IMR-90 (cell line): ENCODE measurements around the gene CLRN1. TPM values are rescaled to one million over a fixed set of nuclear protein-coding genes. Genes with fewer than 3 reads are reported as not detected.

ENCODE experiments used
- ATAC-seq: fragments of 200-7000 bp; cut with Tn5 transposase; 2 replicates; pipeline ENCODE4 v1.9.1; 2020; ENCODE audit warnings: low read depth, mild to moderate bottlenecking, moderate library complexity
- BruUV-seq: library from RNA; stranded (reverse); fragments of 400-500 nt; replicated peaks from 2 replicates; lab custom pipeline; 2021; lab: Mats Ljungman, UMichigan
- CTCF ChIA-PET: fragments of 300-600 bp; formaldehyde crosslinking; extraction: SDS; loops from one replicate; lab custom pipeline; 2021; ENCODE audit warnings: antibody characterized with exemption; lab: Yijun Ruan, JAX
- POLR2A ChIA-PET: fragments of 300-600 bp; sonication (Branson Sonifier 250); formaldehyde crosslinking; loops from one replicate; lab custom pipeline; 2022; ENCODE audit warnings: antibody characterized with exemption; ENCODE audit not compliant: unreplicated experiment; lab: Charles Lee
- DNase-seq: peaks from one replicate; pipeline ENCODE4 v3.0.0; 2013
- H2AFZ ChIP-seq: replicated peaks from 2 replicates; pipeline ENCODE3; 2013; ENCODE audit warnings: low read length, mild to moderate bottlenecking; ENCODE audit not compliant: poor library complexity
- H2AK5ac ChIP-seq: 2 replicates; pipeline ENCODE4 v1.6.1; 2013; ENCODE audit warnings: low read depth, low read length, inconsistent platforms
- H2AK9ac ChIP-seq: replicated peaks from 2 replicates; pipeline ENCODE3; 2013; ENCODE audit warnings: mild to moderate bottlenecking, low read depth, low read length, moderate library complexity; ENCODE audit not compliant: poor library complexity
- H2BK120ac ChIP-seq: 2 replicates; pipeline ENCODE4 v1.6.1; 2013; ENCODE audit warnings: low read depth, low read length, inconsistent platforms
- H2BK15ac ChIP-seq: 3 replicates; pipeline ENCODE4 v1.6.1; 2013; ENCODE audit warnings: low read depth, low read length, inconsistent platforms
- H2BK20ac ChIP-seq: 2 replicates; pipeline ENCODE4 v1.6.1; 2013; ENCODE audit warnings: low read depth, mild to moderate bottlenecking, inconsistent platforms, low read length, moderate library complexity
- H2BK5ac ChIP-seq: 2 replicates; pipeline ENCODE4 v1.6.1; 2013; ENCODE audit warnings: mild to moderate bottlenecking, low read depth, low read length, inconsistent platforms; ENCODE audit not compliant: poor library complexity, severe bottlenecking
- H3K14ac ChIP-seq: replicated peaks from 2 replicates; pipeline ENCODE4 v1.6.1; 2013; ENCODE audit warnings: low read depth, low read length, inconsistent platforms
- H3K18ac ChIP-seq: 2 replicates; pipeline ENCODE4 v1.6.1; 2013; ENCODE audit warnings: low read depth, low read length, control low read depth
- H3K23ac ChIP-seq: 2 replicates; pipeline ENCODE4 v1.6.1; 2013; ENCODE audit warnings: low read depth, low read length, inconsistent platforms
- H3K27ac ChIP-seq: 2 replicates; pipeline ENCODE4 v1.5.1; 2013; ENCODE audit warnings: mild to moderate bottlenecking, control low read depth, low read length; ENCODE audit not compliant: insufficient read depth
- H3K27me3 ChIP-seq: 2 replicates; pipeline ENCODE4 v1.6.1; 2013; ENCODE audit warnings: low read length; ENCODE audit not compliant: control insufficient read depth, insufficient read depth
- H3K36me3 ChIP-seq: 2 replicates; pipeline ENCODE4 v1.6.1; 2013; ENCODE audit warnings: low read length, mixed read lengths; ENCODE audit not compliant: control insufficient read depth, insufficient read depth
- H3K4ac ChIP-seq: 2 replicates; pipeline ENCODE4 v1.6.1; 2013; ENCODE audit warnings: low read depth, low read length, inconsistent platforms
- H3K4me1 ChIP-seq: 2 replicates; pipeline ENCODE4 v1.6.1; 2013; ENCODE audit warnings: low read length, mixed read lengths; ENCODE audit not compliant: control insufficient read depth, insufficient read depth
- H3K4me2 ChIP-seq: 2 replicates; pipeline ENCODE4 v1.6.1; 2013; ENCODE audit warnings: low read depth, mild to moderate bottlenecking, control low read depth, low read length, moderate library complexity
- H3K4me3 ChIP-seq: 2 replicates; pipeline ENCODE4 v1.5.1; 2013; ENCODE audit warnings: low read depth, mild to moderate bottlenecking, control low read depth, low read length, moderate library complexity; ENCODE audit not compliant: insufficient read depth
- H3K56ac ChIP-seq: 2 replicates; pipeline ENCODE4 v1.6.1; 2013; ENCODE audit warnings: low read length, inconsistent platforms; ENCODE audit not compliant: insufficient read depth; ENCODE audit errors: extremely low read depth
- H3K79me1 ChIP-seq, 2 experiments: 2 replicates each; pipeline ENCODE4 v1.6.1; 2013; ENCODE audit warnings: low read length in 2 of 2, inconsistent platforms in 1 of 2, low read depth in 1 of 2
- H3K9ac ChIP-seq: 2 replicates; pipeline ENCODE4 v1.6.1; 2013; ENCODE audit warnings: low read depth, low read length, control low read depth
- H3K9me1 ChIP-seq: 2 replicates; pipeline ENCODE4 v1.6.1; 2013; ENCODE audit warnings: low read length, inconsistent platforms; ENCODE audit not compliant: insufficient read depth
- H3K9me3 ChIP-seq: 2 replicates; pipeline ENCODE4 v1.6.1; 2013; ENCODE audit warnings: low read length; ENCODE audit not compliant: control insufficient read depth, insufficient read depth
- H4K20me1 ChIP-seq: 2 replicates; pipeline ENCODE4 v1.6.1; 2013; ENCODE audit warnings: low read length, inconsistent platforms; ENCODE audit not compliant: insufficient read depth
- H4K5ac ChIP-seq: 2 replicates; pipeline ENCODE4 v1.6.1; 2013; ENCODE audit warnings: mild to moderate bottlenecking, low read depth, low read length, control low read depth
- H4K8ac ChIP-seq, 2 experiments: 2 replicates each; pipeline ENCODE4 v1.6.1; 2013; ENCODE audit warnings: low read depth in 2 of 2, low read length in 2 of 2, control low read depth in 1 of 2, inconsistent platforms in 1 of 2
- H4K91ac ChIP-seq: 2 replicates; pipeline ENCODE4 v1.6.1; 2013; ENCODE audit warnings: low read depth, low read length, inconsistent platforms; ENCODE audit not compliant: insufficient read depth
- CEBPB ChIP-seq: IDR thresholded peaks from 2 replicates; pipeline ENCODE4 v1.6.1; 2012; ENCODE audit warnings: low read depth, low read length, improper control_type of control experiment
- CTCF ChIP-seq: conservative IDR thresholded peaks from 2 replicates; pipeline ENCODE4 v1.5.1; 2012; ENCODE audit warnings: mild to moderate bottlenecking, low read depth, low read length, improper control_type of control experiment
- MAFK ChIP-seq: IDR thresholded peaks from 2 replicates; pipeline ENCODE4 v1.6.1; 2012; ENCODE audit warnings: low read depth, low read length, improper control_type of control experiment
- MAZ ChIP-seq: IDR thresholded peaks from 2 replicates; pipeline ENCODE4 v1.6.1; 2012; ENCODE audit warnings: low read depth, mild to moderate bottlenecking, low read length, improper control_type of control experiment, moderate library complexity, borderline replicate concordance
- WGBS, 2 experiments: methylation state at CpG; one replicate each; pipeline versions ENCODE4 v1.1.5 to v1.1.7; 2013; ENCODE audit warnings: missing lambda C conversion rate in 2 of 2; ENCODE audit not compliant: insufficient read length in 1 of 2; ENCODE audit errors: extremely low coverage in 2 of 2; 5-methylcytosine and 5-hydroxymethylcytosine counted together
- dilution Hi-C: fragments of 300-500 bp; cut with HindIII; formaldehyde crosslinking; loops from one replicate; pipeline ENCODE4 v1.14.3; 2018; ENCODE audit warnings: low sequenced_read_pairs; ENCODE audit not compliant: unreplicated experiment
- in situ Hi-C: fragments of 300-500 bp; cut with MboI; formaldehyde crosslinking; loops from 3 replicates; pipeline ENCODE4 v1.14.3; 2019; ENCODE audit warnings: low sequenced_read_pairs, inconsistent platforms, mixed read lengths
- intact Hi-C: fragments of 100-400 bp; cut with micrococcal nuclease; formaldehyde crosslinking; loops from 2 replicates; pipeline ENCODE4 v1.10.0; 2022
- polyA plus RNA-seq, 3 experiments: library from polyadenylated mRNA; depleted of rRNA; stranded (reverse); fragments of >200 nt; gene quantifications; 2 replicates each; pipeline ENCODE4 v1.2.3, GENCODE V29; 2012; ENCODE audit warnings: low replicate concordance in 1 of 3
- total RNA-seq: library from RNA; depleted of rRNA; stranded (reverse); fragments of >200 nt; gene quantifications from 2 replicates; pipeline ENCODE4 v1.2.3, GENCODE V29; 2012

CLRN1 gene
- total and polyA plus RNA-seq, 2 of the 4 experiments (the other 2 are of a cell fraction) = not detected

- no peak overlapping the region for H3K27ac ChIP-seq
- H3K23ac ChIP-seq = no peak overlapping the region
- H4K91ac ChIP-seq = no peak overlapping the region
- ChIA-PET POLR2A (no interaction called here), CTCF (no interaction called here)
- no peak overlapping the region for H2BK20ac ChIP-seq
- H3K4me1 ChIP-seq = no peaks in the 10 kb centered on the region
- H3K18ac ChIP-seq = no peak overlapping the region
- H4K8ac ChIP-seq = no peak overlapping the region
- no peak overlapping the region for H3K4me3 ChIP-seq
- no peak overlapping the region for H2AK5ac ChIP-seq
- peaks cover 10% of the 10 kb centered on the region for H3K27me3 ChIP-seq
- intact Hi-C loops (no loop called here), in situ Hi-C loops (loop anchor here (25.0 kb wide), 1 partner anchor 219 kb away; no protein-coding TSS in a partner anchor), dilution Hi-C loops (no loop called here)
- BruUV-seq = no TSS peak
- no peak overlapping the region for H2AK9ac ChIP-seq
- no peaks in the 10 kb centered on the region for H3K36me3 ChIP-seq
- WGBS, 2 experiments = 0% methylated on average over 1 of the region's 7 CpGs; no CpG with 5 or more reads in 1 of the 2 experiments
- H3K4me2 ChIP-seq = no peak overlapping the region
- H4K20me1 ChIP-seq = no peaks in the 10 kb centered on the region
- H3K14ac ChIP-seq = no peak overlapping the region
- H4K5ac ChIP-seq = no peak overlapping the region
- no peak overlapping the region for H2BK5ac ChIP-seq
- no peak overlapping the region for H2BK15ac ChIP-seq
- TF ChIP-seq CEBPB (no peak), MAFK (no peak), CTCF (no peak), MAZ (no peak)
- H2AFZ ChIP-seq = peak overlapping the region; percentile 44
- no peak for ATAC-seq
- H3K9me3 ChIP-seq = no peaks in the 10 kb centered on the region
- H3K79me1 ChIP-seq = no peaks in the 10 kb centered on the region
- no peak overlapping the region for H3K56ac ChIP-seq
- no peak overlapping the region for H3K9ac ChIP-seq
- no peak for DNase-seq
- no peaks in the 10 kb centered on the region for H3K9me1 ChIP-seq
- H2BK120ac ChIP-seq = no peak overlapping the region
- H3K4ac ChIP-seq = no peak overlapping the region
Measured at GRCh38 chr3:150917951-150918350, 54.6 kb downstream of the CLRN1 start.
